Thyroid gland (tissue), 4 donors: ENCODE data around the gene LAMB1. TPM values are rescaled to one million over a fixed set of nuclear protein-coding genes. Genes with fewer than 3 reads are reported as not detected.

Experiments
- DNase-seq, 2 donors: peaks; one replicate each; pipeline ENCODE4 v3.0.0-alpha.2; 2019
- H3K27ac ChIP-seq, 3 donors: fragments of 200-600 bp; sonication (generic); 1 replicate in 2 of 3; 2 replicates in 1 of 3; pipeline ENCODE4 v1.5.1; 2016 to 2019; ENCODE audit warnings: mild to moderate bottlenecking in 1 of 3, moderate library complexity in 1 of 3
- H3K27me3 ChIP-seq: fragments of 200-600 bp; sonication (generic); one replicate; pipeline ENCODE4 v1.5.1; 2019
- H3K36me3 ChIP-seq, 2 donors: fragments of 200-600 bp; sonication (generic); one replicate each; pipeline ENCODE4 v1.5.1; 2016 to 2019
- H3K4me1 ChIP-seq, 2 donors: fragments of 200-600 bp; sonication (generic); one replicate each; pipeline ENCODE4 v1.5.1; 2017 to 2019
- H3K4me3 ChIP-seq, 3 donors: fragments of 200-600 bp; sonication (generic); replicated peaks in 1 of 3; 1 replicate in 2 of 3; 2 replicates in 1 of 3; pipeline ENCODE4 v1.5.1; 2016; ENCODE audit warnings: mild to moderate bottlenecking in 1 of 3
- H3K9me3 ChIP-seq: fragments of 200-600 bp; sonication (generic); one replicate; pipeline ENCODE4 v1.5.1; 2017
- CTCF ChIP-seq, 6 experiments: fragments of 200-600 bp in 3 of 6; fragments of 450-650 bp in 3 of 6; sonication (generic) in 3 of 6; IDR thresholded peaks; one replicate each; pipeline ENCODE4 v1.5.1; 2016 to 2019; ENCODE audit warnings: antibody characterized with exemption in 6 of 6, mild to moderate bottlenecking in 2 of 6, inconsistent platforms in 1 of 6, moderate library complexity in 1 of 6
- POLR2A ChIP-seq, 2 donors: fragments of 450-650 bp; IDR thresholded peaks; one replicate each; pipeline ENCODE4 v1.6.1; 2017; ENCODE audit warnings: antibody characterized with exemption in 2 of 2, mild to moderate bottlenecking in 2 of 2, moderate library complexity in 1 of 2
- WGBS, 2 donors: methylation state at CpG; one replicate each; pipeline ENCODE4 v1.1.5; 2017; 5-methylcytosine and 5-hydroxymethylcytosine counted together
- intact Hi-C: fragments of 100-400 bp; cut with DNase I; formaldehyde crosslinking; loops from one replicate; pipeline ENCODE4 v1.15.1; 2023
- total RNA-seq, 4 donors: library from RNA; depleted of rRNA; stranded (reverse); fragments of >200 nt; gene quantifications; one replicate each; pipeline ENCODE4 v1.2.3, GENCODE V29; 2016

Gene LAMB1
- total RNA-seq, 4 donors from 2014 or later: 103 to 112 (median 106) TPM

- intact Hi-C loops: no loop called here
- no peak for TF ChIP-seq CTCF (IDR thresholded peaks at IDR 0.05)
- TF ChIP-seq POLR2A (IDR thresholded peaks at IDR 0.05): no peak
- no peaks in the 10 kb centered on the region for H3K27me3 ChIP-seq
- no peak for DNase-seq
- H3K9me3 ChIP-seq: no peaks in the 10 kb centered on the region
- no peak overlapping the region for H3K27ac ChIP-seq
- WGBS, 2 donors: 69 to 73% methylated on average over 2 of the region's 2 CpGs
- H3K4me3 ChIP-seq: no peak overlapping the region
- no peaks in the 10 kb centered on the region for H3K36me3 ChIP-seq
- no peaks in the 10 kb centered on the region for H3K4me1 ChIP-seq
Observed at GRCh38 chr7:107882766-107883165, 120.2 kb downstream of the LAMB1 start.

GRCh38 chr7:107879400-107880035, 123.4 kb downstream of the LAMB1 start:
- DNase-seq: peak; percentile 34 to 39
- H3K27me3 ChIP-seq: no peaks in the 10 kb centered on the region
- intact Hi-C loops: loop anchor here (10.0 kb wide), 3 partner anchors 135 to 415 kb away; partner anchors contain the start of gene CBLL1
- no peak overlapping the region for H3K4me3 ChIP-seq
- 2 to 7% methylated on average over 3 of the region's 3 CpGs for WGBS, 2 donors
- no peak overlapping the region for H3K27ac ChIP-seq
- H3K4me1 ChIP-seq: no peaks in the 10 kb centered on the region
- TF ChIP-seq POLR2A (IDR thresholded peaks at IDR 0.05) (no peak), CTCF (IDR thresholded peaks at IDR 0.05) (peak in 5 of 6 experiments; percentile 32 to 77 (median 72))
- no peaks in the 10 kb centered on the region for H3K9me3 ChIP-seq
- no peaks in the 10 kb centered on the region for H3K36me3 ChIP-seq

GRCh38 chr7:107878636-107879035, 124.3 kb downstream of the LAMB1 start:
- DNase-seq: no peak
- no peak overlapping the region for H3K27ac ChIP-seq
- 76 to 83% methylated on average over 3 of the region's 3 CpGs for WGBS, 2 donors
- H3K4me1 ChIP-seq: no peaks in the 10 kb centered on the region
- no peaks in the 10 kb centered on the region for H3K27me3 ChIP-seq
- no peaks in the 10 kb centered on the region for H3K36me3 ChIP-seq
- H3K4me3 ChIP-seq: no peak overlapping the region
- no peaks in the 10 kb centered on the region for H3K9me3 ChIP-seq
- TF ChIP-seq POLR2A (IDR thresholded peaks at IDR 0.05): no peak
- no peak for TF ChIP-seq CTCF (IDR thresholded peaks at IDR 0.05)
- intact Hi-C loops: loop anchor here (10.0 kb wide), 3 partner anchors 134 to 414 kb away; partner anchors contain the start of gene CBLL1

GRCh38 chr7:107877731-107878382, 125.1 kb downstream of the LAMB1 start:
- TF ChIP-seq POLR2A (IDR thresholded peaks at IDR 0.05) (no peak), CTCF (IDR thresholded peaks at IDR 0.05) (no peak)
- DNase-seq: peak; percentile 45 to 53
- Histone ChIP-seq H3K9me3 (no peaks in the 10 kb centered on the region), H3K27me3 (no peaks in the 10 kb centered on the region), H3K4me1 (no peaks in the 10 kb centered on the region), H3K36me3 (no peaks in the 10 kb centered on the region), H3K4me3 (no peak overlapping the region), H3K27ac (no peak overlapping the region)
- 61 to 67% methylated on average over 5 of the region's 5 CpGs for WGBS, 2 donors
- intact Hi-C loops: loop anchor here (10.0 kb wide), 3 partner anchors 133 to 413 kb away; partner anchors contain the start of gene CBLL1

- Histone ChIP-seq H3K9me3 (no peaks in the 10 kb centered on the region), H3K27me3 (no peaks in the 10 kb centered on the region), H3K4me3 (no peak overlapping the region), H3K4me1 (no peaks in the 10 kb centered on the region), H3K36me3 (no peaks in the 10 kb centered on the region), H3K27ac (peak overlapping the region in 2 of 3 donors; percentile 29 to 37)
- 28 to 37% methylated on average over 2 of the region's 2 CpGs for WGBS, 2 donors
- DNase-seq: no peak
- TF ChIP-seq POLR2A (IDR thresholded peaks at IDR 0.05) (no peak), CTCF (IDR thresholded peaks at IDR 0.05) (no peak)
- intact Hi-C loops: loop anchor here (10.0 kb wide), 3 partner anchors 132 to 412 kb away; partner anchors contain the start of gene CBLL1
Observed at GRCh38 chr7:107876916-107877315, 126.0 kb downstream of the LAMB1 start.
